Fibroblast of the aortic adventitia (primary cell): ENCODE data around the gene COPG2. TPM values are rescaled to one million over a fixed set of nuclear protein-coding genes. Genes with fewer than 3 reads are reported as not detected.
A peak's percentile ranks its signal among the peaks of the same experiment; 100 is the strongest.

ENCODE experiments used
- DNase-seq: peaks from one replicate; pipeline ENCODE4 v3.0.0-alpha.2; 2010; ENCODE audit warnings: low read depth
- H3K4me3 ChIP-seq: 2 replicates; pipeline ENCODE4 v1.5.1; 2011; ENCODE audit warnings: low read depth, mild to moderate bottlenecking, control low read depth, low read length, moderate library complexity
- total RNA-seq: library from RNA; depleted of rRNA; stranded (reverse); fragments of >200 nt; gene quantifications from 2 replicates; pipeline ENCODE4 v1.2.3, GENCODE V29; 2012; ENCODE audit warnings: low replicate concordance
- TF ChIP-seq, protein P1 (sequence below): IDR thresholded peaks from 2 replicates; pipeline ENCODE4 v1.5.1; 2011; ENCODE audit warnings: mild to moderate bottlenecking, low read length, control low read depth, inconsistent platforms; ENCODE audit not compliant: insufficient read depth

Gene COPG2
- total RNA-seq, 1 donor = 43.7 TPM

DNA sequence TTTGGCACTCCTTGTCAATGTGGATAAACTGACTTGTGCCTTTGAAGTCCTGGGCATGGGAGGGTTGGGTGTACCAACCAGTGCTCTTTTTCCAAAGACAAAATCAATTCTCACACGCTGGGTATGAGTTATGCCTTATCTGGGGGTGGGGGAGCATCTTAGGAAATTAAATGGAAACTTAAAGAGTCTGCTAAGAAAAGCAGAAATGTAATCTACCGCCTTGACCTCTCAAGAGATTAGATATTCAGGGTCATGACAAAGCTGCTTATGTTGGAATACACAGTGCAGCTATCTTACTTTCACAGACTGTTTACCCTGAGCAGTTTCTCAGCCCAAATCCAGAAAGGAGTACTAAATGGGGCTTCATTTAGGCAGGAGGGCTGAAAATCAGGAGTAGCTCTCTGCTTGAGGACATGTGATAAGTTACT is 174.1 kb downstream of the COPG2 start:
- peak; percentile 33 for DNase-seq
- TF ChIP-seq, protein P1, sequence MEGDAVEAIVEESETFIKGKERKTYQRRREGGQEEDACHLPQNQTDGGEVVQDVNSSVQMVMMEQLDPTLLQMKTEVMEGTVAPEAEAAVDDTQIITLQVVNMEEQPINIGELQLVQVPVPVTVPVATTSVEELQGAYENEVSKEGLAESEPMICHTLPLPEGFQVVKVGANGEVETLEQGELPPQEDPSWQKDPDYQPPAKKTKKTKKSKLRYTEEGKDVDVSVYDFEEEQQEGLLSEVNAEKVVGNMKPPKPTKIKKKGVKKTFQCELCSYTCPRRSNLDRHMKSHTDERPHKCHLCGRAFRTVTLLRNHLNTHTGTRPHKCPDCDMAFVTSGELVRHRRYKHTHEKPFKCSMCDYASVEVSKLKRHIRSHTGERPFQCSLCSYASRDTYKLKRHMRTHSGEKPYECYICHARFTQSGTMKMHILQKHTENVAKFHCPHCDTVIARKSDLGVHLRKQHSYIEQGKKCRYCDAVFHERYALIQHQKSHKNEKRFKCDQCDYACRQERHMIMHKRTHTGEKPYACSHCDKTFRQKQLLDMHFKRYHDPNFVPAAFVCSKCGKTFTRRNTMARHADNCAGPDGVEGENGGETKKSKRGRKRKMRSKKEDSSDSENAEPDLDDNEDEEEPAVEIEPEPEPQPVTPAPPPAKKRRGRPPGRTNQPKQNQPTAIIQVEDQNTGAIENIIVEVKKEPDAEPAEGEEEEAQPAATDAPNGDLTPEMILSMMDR = no peak
- H3K4me3 ChIP-seq = peak overlapping the region; percentile 69

DNA sequence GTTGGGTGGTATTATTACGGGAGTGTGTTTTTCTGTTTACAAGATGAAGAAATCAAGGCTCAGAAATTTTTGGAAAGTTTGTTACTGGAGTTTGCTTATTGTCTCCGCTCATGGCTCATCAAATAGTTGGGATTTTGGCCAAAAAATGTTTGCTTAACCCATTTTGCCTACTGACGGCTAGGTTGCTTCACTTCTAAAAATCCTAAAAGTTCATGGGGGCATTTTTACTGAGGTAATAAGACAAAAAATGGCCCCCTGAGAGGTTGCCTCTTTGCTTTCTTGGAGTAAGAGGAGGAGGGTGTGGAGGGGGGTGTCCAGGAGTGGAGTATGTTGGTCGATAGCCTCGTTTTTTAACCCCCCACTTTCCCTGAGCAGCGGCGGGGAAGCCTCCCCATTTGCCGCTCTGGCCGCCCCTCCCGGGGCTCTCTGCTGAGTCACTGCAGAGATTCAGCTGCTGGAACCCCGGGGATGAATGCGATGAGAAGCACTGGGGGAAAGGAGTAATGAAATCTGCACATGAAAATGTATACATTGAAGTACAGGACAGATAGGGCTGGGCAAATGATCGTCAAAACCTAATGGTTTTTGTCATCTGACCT is 175.2 kb downstream of the COPG2 start:
- TF ChIP-seq, protein P1 = no peak
- peak overlapping the region; percentile 69 for H3K4me3 ChIP-seq
- DNase-seq = peak; percentile 20

DNA sequence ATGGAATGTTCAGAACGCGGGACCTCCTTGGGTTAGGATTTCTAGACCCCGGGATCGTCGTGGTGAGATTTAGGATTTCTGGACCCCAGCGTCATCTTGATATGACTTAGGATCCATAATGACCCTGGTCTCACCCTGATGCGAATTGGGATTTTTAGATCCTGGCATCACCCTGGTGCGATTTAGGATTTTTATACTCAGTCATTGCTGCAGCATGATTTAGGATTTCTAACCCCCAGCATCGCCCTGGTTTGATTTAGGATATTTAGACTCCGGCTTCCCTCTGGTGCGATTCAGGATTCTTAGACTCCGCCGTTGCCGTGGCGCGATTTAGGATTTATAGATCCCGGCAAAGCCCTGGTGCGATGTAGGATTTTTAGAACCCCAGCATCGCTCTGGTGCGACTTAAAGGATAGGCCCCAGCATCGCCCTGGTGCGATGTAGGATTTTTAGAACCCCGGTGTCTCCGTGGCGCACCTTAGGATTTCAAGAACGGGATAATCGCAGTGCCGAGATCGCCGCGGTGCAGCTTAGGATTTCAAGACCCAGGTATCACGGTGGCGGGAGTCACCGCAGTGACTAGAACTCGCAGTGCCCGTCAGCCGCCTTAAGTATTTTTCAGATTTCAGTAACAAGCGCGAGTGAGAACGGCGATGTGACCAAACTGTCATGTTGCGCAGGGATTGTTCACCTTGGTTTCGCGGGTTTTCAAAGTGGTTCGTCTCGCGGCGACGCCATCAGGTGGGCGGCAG is 175.8 kb downstream of the COPG2 start:
- peak; percentile 17 for DNase-seq
- TF ChIP-seq, protein P1 = no peak
- peak overlapping the region; percentile 69 for H3K4me3 ChIP-seq

DNA sequence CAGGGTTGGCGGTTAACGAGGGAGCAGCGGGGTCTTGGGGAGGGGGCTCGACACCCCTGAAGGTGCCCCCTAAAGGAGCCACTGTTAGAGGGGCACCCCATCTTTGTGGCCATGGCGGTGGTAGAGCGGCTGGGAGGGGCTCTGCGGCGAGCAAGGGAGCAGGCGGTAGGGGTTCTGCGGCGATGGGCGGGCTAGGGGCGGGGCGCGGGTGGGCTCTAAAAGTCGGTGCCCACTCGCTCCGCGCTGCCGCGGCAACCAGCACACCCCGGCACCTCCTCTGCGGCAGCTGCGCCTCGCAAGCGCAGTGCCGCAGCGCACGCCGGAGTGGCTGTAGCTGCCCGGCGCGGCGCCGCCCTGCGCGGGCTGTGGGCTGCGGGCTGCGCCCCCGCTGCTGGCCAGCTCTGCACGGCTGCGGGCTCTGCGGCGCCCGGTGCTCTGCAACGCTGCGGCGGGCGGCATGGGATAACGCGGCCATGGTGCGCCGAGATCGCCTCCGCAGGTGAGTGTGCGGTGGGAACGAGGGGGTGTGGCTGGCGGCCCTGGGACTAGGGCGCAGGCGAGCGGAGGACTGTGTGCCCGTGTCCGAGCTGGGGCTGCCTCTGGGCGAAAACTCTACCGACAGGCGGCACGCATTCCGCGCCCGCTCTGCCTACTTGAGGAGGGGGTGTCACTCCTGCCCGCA is 176.6 kb downstream of the COPG2 start, which contains the start of gene MEST:
Gene MEST (plus strand): TSS at position 245 of the 682 bp plus-strand sequence. CDS start 229 bp downstream, at position 474.
- H3K4me3 ChIP-seq = peak within 1 kb of the TSS; percentile 69
- TF ChIP-seq, protein P1 = no peak
- peak; percentile 14 for DNase-seq

DNA sequence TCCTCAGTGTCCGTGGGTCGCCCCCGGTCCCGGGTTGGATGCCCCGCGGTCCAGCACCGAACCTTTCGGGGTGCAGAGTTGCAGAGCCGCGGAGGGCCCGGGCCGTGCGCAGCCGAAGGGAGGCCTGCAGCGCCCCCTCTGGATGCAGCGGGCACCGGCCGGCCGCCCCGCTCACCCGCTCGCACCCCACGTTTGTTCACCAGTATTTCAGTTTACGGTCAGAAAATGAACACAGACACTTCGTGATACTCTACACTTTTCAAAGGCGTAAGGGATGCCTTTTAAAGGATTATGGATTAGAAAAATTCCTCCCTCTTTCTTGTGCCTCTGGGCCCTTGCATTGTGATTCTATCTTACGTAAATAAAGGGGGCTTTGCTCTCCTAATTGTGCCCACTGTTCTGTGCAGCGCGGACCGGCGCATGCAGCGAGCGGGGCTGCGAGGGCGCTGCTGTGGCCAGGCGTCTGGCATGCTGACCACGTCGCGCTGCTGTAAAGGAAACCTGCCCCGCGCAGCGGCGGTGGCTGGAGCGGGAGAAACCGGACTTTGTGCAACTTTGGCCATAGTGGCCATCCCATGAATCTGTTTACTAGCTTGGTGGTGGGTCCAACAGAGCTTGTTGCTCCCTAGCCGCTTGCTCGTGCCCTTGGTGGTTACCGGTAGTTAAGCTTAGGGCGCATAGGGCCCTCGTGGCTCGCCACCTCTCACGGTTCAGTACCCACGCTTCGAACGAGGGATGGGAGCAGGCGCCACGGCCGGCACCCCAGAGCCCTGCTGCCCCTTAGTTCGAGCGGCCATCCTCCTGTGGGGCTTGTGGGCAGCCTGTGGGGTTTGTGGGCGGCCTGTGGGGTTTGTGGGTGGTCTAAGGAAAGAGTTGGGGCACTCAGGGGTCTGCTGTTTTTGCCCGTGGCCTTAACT is 177.4 kb downstream of the COPG2 start:
- peak; percentile 16 for DNase-seq
- H3K4me3 ChIP-seq = peak overlapping the region; percentile 69
- TF ChIP-seq, protein P1 = peak; percentile 36

DNA sequence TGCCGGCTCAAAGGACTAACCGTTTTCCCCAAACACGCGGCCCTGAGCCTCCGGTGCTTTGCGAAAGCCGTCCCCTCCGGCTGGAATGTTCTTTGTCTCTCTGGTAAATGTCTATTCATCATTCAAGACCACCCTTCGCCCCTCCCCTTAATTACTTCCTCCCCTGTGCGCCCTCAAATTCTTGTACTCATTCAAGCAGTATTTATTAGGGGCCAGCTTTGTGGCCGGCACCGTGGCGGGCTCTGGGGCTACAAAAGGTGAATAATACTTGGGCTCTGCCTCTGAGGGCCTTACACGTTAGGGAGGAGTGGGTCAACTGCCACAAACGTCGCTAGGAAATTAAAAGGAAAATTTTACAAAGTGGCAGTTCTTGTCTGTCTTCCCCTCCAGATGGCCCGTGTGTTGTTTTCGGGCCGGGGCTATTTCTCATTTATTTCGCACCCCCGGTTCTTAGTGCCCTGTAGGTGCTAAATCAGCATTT is 178.2 kb downstream of the COPG2 start:
- no peak for DNase-seq
- TF ChIP-seq, protein P1 = no peak
- no peak overlapping the region for H3K4me3 ChIP-seq
